NCI-H2081 (cell line): ENCODE measurements around the gene C16orf78.
"Not testable (repeated sequence)": the region's sequence is repeated elsewhere in the genome, so short reads cannot be mapped to it uniquely, and the experiment has no call there.

Experiments used
- DNase-seq, 2 experiments: peaks; one replicate each; lab custom pipeline; 2025; lab: John Stamatoyannopoulos, UW

C16orf78 gene

DNA sequence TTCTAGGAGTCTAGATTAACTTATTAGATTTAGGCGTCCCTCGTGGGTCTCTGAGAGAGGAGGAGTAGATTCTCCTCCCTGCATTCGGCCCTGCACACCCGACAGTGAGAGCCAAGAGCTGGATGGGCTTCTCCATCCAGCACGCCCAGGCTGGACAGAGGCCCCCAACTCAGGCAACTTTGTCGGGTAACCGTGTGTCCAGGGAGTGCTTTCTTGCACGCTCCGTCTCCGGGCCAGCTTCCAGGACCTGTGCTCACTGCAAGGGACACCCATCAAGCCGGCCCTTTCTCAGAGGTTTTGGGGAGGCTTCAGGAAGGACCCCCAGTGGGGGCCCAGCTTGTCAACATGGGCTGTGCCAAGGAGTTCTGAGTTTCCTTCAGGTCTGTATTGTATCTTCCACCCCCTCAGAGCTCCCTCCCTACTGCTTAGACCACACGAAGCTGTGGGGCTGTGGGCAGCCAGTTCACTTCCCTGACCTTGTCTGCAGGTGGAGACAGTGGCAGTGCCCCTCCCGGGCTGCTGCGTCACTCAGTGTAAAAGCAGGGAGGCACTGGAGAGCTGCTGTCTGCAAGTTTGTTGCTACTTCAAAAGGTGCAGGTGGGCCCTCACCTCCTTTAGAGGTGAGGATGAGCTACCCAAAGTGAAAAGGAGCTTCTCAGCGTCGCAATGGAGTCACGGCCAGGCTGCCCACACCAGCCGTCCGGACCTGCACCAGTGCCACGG is 24.0 kb upstream of the C16orf78 start:
- DNase-seq, result no peak

DNA sequence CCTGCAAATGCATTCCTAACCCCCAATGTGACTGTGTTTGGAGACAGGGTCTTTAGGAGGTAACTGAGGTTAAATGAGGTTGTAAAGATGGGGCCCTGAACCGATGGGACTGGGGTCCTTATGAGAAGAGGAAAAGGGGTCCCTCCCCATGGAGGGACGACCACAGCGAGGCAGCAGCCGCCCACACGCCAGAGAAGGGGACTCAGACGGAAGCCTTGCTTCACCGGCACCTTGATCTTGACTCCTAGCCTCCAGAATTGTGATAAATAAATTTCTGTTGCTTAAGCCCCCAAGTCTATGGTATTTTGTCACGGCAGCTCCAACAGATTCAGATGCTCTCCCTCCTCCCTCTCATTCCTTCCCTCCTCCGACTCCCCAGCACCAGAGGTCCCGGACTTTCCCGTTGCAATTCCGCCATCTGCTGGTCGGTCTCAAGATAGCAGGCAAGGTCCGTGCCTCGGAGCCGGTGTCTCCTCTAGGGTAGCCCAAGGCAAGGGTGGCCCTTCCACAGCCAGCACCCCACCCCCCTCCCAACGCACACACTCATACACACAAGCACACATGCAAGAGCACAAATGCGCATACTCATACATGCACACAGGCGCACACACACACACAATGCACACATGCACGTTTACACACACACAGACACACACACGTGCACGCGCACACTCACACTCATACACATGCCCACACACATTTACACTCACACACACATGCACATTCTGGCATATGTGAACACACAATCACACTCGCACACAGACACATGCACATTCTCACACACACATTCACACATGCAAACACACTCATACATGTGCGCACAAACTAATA is 23.1 kb upstream of the C16orf78 start:
- peak in 1 of 2 experiments; percentile 3 for DNase-seq

DNA sequence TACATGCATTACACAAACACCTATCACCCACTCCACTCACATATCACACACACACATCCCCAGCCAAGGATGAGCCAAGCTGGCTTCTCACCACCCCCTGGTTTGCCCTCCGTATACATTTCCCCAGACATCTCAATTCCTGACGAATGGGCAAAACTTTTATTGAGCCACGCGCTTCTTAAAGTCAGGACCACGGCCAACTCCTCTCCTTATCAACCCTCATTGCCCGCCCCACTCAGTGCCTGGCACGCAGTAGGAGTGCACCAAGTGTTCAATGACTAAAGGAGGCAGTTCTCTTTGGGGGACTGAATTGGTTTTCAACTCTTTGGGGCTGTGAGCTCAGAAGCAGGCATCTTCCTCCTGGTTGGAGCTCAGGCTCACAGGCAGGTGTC is 22.5 kb upstream of the C16orf78 start:
- DNase-seq, result no peak

DNA sequence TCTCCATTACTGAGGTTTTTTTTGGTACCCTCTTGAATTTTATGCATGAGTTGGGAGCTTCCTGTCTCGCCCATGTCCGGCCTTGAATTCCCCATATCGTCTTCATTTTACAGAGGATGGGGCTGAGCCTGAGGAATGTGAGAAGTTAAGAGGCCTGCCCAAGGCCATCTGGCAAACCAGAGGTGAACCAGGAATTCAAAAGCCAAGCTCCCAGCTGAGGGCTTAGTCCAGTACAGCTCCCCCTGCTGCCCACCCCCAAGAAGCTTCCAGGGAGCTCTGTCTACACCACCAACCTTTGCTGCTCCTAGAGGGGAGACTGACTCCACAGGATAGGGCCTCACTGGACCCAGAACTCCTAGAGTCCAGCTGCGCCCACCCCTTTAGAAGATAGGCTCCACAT is 20.7 kb upstream of the C16orf78 start:
- no peak for DNase-seq

DNA sequence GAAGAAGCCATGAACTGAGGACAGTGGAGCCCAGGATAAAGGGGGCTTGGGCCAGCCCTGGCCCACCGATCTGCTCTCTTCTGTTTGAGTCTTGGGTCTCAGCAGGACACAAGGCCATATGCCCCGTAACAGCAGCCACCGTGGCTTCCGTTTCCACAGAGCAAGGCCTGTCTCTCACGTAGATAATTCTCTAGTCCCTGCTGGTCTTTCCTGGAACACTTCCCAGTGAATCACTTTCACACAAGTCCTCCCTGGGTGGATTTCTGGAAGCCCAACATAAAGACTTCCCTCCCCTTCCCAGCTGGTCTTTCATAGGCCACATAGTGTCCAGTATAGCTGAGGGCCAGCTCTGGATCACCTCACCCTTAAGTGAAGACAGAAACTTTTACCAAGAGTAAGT is 19.9 kb upstream of the C16orf78 start:
- no peak for DNase-seq

DNA sequence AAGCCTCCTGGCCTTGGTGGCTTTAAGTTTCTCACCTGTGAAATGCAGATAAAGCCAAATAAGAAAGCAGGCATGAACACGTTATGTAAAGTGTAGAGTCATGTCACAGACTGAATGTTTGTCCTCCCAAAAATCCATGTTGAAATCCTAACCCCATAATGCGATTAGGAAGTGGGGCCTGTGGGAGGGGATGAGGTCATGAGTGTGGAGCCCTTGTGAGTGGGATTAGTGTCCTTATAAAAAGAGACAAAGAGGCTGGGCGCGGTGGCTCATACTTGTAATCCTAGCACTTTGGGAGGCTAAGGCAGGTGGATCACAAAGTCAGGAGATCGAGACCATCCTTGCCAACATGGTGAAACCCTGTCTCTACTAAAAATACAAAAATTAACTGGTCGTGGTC is 19.5 kb upstream of the C16orf78 start:
- DNase-seq, result no peak

DNA sequence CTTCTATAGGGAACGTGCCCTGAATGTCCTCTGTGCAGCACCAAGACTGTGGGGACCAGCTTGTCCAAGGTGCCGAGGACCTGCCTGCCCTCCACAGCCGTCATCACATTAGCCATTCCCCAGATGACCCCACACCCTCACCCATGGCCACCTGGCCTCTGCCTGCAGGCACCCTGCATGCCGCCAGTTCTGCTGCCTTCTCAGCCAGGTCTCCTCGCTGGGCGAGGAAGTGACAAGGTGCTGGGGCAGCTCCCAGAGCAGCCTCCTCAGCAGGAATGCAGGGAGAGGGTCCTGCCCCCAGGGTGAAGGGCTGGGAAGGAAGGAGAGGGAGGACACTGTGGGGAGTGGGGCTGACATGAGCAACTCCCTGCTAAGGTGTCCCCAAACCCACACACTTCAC is 18.6 kb upstream of the C16orf78 start:
- no peak for DNase-seq

DNA sequence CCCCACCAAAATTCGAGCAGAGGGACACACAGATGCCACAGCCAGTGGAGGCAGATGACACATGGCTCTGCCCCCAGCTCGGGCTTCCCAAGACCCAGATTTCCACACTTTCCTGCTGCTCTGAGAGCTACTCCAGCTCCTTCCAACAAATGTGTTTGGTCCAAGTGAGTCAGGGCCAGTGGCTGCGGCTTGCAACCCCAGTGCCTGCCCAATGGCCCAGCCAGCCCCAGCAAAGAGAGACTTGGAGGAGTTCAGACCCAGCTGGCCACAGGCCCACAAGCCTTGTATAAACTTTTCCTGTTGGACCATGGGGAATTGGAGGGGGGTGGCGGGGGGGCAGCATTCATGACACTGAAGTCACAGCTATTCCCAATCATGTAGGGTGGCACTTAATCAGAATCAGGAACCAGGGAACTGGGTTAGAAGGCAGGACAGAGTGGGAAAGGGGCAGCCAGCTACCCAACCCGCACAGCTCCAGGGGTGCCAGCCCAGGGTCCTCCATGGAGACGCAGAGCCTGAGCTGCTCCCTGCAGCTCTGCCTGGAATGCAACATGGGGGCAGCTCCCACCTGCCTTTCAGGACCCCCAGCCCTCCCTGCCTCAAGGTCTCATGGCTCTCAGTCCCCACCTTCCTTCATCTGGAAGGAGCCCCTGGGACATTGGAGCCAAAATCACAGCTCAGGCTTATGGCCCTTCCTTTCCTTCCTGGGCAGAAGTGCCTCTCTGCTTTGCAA is 17.5 kb upstream of the C16orf78 start:
- DNase-seq, result no peak

DNA sequence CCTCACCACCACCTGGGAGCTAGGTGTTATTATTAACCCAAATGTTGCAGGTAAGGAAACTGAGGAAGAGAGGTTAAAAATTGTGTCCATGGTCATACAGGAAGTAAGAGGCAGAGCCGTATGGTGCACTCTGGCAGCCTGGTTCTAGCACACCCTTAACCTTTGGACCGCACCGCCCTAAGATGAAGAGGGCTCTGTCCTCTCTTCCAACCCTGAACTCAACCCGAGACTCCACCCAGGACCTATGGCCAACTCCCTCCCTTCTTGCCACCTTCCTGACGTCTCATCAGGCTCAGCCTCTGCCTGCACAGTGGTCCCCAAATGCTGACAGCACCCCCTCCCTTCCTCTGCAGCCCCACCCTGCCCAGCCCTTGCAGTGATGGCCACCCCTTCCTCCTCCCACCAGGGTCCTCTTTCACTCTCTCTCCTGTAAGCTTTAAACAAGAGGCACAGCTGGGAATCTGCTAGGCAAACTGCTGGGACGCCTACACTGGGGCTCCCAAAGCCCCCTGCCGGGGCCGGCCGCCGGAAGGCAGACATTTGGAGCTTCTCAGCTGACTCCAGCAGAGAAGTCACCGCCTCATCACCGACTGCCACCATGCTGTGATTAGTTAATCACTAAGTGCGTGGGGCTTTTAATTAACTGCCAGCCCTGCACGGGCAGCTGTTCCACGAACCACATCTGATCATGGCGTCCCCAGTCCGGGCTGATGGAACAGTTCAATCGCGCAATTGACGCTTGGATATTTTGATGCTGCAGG is 16.7 kb upstream of the C16orf78 start:
- no peak for DNase-seq

DNA sequence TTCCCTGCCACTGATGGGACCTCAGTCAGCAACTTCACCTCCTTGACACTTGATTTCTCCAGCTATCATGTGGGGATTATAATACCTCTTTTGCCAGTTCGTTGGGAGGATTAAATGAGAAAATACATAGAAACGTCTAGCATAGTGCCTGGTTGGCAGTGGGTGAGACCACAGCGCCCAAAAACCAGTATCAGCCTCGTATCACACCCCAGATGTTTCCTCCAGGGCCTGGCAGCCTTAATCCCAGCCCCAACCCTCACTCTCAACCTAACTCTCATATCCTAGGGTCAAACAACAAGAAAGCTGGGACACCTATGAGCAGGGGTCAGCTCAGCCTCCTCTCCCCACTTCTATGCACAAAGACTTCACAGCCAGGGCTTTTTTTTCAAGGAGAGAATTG is 14.0 kb upstream of the C16orf78 start:
- no peak for DNase-seq

DNA sequence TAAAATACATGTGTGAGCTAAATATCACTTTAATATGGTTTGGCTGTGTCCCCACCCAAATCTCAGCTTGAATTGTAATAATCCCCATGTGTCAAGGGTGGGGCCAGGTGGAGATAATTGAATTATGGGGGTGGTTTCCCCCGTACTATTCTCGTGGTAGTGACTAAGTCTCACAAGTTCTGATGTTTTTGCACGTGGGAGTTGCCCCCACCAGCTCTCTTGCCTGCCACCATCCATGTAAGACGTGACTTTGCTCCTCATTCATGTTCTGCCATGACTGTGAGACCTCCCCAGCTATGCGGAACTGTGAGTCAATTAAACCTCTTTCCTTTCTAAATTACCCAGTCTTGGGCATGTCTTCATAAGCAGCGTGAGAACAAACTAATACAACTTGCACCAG is 11.9 kb upstream of the C16orf78 start:
- DNase-seq, result not testable (repeated sequence)

DNA sequence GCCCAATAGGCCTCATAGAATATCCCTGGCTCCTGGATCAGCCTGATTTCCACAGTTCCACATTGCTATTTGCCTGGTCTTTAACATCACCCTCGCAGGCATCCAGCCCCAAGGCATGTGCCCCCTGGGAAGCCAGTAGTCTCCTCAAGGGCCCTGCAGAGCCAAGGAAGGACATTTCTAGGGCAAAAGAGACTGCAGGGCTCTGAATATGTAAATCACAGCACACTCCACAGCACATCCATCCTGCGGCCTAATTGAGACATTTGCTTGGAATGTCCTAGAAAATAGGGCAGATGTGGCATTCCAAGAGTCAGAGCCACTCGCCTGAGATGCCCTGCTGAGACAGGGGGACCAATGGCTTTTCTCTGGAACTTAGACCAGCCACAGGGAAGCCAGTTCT is 11.4 kb upstream of the C16orf78 start:
- no peak for DNase-seq

DNA sequence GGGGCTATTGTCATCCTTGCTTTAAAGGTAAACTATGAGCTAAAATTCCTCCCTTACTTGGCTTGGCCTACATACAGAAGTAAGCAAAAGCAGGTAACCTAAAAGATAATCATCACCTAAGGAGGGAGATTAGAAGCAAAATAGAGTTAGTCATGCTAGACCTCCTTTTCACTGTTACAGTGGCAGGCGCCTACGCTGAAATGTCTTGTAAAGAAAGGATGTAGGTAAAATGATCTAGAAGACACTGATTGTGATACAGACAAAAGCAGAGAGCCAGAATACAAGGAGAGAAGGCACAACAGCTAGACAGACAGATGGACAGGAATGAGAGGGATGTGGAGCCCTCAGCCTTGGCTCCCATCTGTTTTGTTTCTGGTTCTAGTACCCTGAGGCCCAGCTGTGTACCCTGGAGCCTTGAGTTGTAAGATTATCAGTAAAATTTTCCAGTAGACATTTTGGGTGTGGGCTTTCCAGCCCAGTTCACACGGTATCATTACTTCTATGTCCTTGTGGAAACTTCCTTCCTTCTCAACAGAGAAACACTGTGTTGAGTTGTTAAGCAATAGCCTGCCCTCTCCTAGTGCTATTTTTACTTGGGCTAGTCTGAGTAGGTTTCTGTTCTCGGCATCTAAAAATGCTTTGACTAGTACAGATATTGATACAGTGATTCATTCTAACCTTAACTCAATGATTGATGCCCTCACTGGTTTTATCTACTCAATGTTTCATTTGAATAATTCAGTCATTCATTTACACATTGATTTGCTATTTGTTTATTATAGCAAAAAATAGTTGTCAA is 7.7 kb upstream of the C16orf78 start:
- DNase-seq, result no peak

DNA sequence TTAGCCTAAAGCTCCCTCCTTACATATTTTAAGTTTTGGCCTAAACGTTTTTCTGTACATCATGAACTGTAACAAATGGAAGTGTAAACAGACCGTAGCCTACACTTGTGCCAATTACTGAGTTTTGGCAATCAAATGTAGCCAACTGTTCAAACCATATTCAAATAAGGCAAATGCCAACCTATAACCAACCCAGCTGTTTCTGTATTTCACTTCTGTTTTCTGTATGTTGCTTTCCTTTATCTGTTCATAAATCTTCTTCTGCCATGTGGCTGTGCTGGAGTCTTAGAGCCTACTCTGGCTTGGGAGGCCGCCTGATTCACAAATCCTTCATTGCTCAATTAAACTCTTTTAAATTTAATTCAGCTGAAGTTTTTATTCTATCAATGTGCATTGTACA is 6.9 kb upstream of the C16orf78 start:
- DNase-seq, result no peak

DNA sequence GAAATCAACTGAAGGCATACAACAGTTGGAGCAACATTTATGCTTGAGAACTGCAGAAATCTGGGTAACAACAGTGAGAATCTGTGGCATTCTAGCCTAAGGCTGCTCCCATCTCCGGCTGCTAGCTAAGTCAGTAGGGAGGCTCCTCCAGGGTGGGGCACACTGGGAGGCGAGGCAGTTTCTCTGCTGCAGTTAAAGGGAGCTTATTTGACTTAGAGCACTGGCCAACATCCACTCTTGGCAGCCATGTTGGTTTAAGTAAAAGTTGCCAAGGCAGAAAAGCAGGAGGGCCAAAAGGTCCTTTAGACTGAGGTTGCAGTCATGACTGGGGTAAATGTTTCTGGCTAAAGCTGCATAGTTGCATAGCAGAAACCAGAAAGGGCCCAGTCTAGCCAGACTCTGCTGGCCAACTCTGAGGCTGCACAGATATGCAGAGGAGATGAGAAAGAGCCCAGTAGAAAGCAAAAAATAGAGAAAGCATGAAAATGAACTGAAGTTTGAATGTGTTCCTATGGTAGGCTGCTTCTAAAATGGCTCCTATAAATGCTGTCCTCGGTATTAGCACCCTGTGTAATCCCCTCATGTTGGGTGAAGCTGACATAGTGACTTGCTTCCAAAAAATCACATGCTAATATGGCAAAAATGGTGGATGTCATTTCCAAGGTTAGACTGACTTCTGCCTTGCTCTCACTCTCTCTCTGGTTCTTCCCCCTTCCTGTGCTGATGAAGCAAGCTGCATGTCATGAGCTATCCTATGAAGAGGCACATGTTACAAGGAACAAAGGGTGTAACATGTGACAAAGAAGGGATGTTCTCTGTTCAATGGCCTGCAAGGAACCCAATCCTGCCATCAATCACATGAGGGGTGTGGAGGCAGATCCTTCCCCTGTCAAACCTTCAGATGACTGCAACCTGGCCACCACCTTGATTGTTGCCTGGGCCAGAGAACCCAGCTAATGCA is 3.7 kb upstream of the C16orf78 start:
- no peak for DNase-seq

DNA sequence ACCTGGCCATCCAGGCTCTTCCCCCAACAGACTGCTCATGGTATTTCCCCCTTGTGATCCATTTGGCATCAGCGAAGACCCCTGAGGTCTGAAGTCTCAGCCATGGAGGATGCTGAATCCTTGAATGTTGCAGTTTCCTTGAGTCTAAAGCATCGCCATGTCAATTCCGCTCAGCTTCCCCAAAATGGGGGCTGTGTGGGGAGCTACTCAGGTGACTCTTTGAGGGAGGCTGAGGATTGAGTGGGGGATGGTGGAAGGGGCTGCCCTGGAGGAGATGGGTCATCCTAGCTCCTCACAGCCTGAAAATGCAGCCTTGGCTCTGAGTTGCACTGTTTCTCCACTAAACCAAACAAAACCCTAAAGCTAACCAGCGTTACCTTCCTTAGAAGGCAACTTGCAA is 2.6 kb downstream of the C16orf78 start:
- DNase-seq, result no peak

DNA sequence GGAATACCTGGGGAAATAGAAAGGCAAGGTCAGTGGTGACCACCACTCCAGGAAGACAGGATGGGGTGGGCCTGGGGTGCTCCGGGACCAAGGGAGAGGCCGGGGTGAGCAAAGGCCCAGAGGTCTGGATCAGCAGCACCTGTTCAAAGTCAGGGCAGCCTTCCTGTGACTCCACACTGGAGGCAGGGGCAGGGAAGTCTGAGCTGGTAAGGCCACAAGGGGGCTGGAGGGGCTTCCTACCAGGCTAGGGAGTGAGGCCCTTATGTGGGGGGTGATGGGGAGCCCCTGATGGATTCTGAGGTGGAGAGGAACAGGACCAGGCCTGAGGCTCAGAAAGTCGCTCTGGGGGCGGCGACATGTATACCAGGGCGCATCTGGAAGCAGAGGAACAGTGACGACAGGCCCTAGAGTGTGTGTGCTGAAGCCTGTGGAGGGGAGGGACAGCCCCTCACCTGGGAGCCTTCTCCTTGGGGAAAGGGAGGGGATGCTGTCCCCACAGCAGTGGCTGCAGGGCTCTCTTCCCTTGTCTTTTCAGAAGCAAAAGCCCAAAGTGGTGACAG is 3.7 kb downstream of the C16orf78 start:
- no peak for DNase-seq

DNA sequence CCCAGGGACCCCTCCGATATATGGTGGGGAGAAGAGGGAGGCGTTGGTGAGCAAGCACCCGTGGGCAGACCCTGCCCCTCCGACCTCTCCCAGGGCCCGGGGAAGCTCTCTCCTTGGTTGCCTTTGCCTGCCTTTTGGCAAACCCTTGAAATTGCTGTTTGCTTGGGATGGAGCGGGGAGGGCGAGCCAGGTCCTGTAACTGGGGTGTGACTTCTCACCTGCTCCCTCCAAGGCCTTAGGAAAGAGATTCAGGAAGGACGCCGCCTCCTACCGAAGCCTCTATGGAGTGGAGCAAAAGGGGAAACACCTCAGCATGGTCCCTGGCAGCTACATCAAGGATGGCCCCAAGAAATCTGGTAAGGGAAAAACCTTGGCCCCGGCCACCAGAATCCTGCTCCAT is 4.6 kb downstream of the C16orf78 start:
- no peak for DNase-seq

DNA sequence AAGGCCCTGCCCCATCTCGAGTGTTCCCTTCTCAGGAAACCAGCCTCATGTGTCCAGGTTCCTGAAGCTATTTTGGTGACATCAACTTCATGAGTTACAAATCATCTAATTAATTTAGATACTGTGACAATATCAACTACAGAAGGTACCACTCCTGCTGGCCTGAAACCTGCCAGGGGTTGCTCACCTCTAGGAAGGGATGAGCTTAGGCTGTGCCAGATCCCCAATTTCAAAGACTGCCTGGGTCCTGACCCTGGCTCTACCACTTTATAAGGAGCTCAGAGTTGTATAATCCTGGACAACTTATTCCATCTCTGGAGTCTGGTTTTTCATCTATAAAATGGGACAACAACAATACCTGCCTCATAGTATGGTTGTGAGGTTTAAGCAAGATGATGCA is 5.2 kb downstream of the C16orf78 start:
- no peak for DNase-seq

DNA sequence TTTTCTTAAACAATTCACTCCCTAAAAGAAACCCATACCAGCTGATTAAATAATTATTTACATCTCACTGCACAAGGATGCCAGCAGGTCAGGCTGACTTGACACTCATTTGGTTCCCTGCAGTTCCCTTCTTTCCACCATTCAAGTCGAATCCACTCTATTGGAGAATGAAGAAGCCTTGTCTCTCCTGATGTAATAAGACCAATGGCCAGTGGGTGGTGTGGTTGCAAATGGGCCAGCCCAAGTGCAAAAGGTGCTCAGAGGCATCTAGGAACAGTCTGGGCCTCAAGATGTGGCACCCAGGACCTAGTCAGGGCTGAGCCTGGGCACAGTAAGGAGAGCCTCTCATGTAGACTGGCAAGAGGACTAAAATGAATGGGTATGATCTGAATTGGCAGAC is 9.3 kb downstream of the C16orf78 start:
- no peak for DNase-seq
